Adipocyte (in vitro differentiated cells): ENCODE measurements around the gene SEC16A.

Experiments used
- DNase-seq: peaks from one replicate; pipeline ENCODE4 v3.0.0-alpha.2; 2015; ENCODE audit warnings: low read depth
- H3K27me3 ChIP-seq: replicated peaks from 2 replicates; pipeline ENCODE4 v1.7.0; 2013; ENCODE audit warnings: mild to moderate bottlenecking, low read length, moderate library complexity; ENCODE audit not compliant: control insufficient read depth, insufficient read depth
- H3K36me3 ChIP-seq: 2 replicates; pipeline ENCODE4 v1.7.0; 2013; ENCODE audit warnings: low read length, mild to moderate bottlenecking, moderate library complexity; ENCODE audit not compliant: control insufficient read depth, insufficient read depth, severe bottlenecking
- H3K4me1 ChIP-seq: 2 replicates; pipeline ENCODE4 v1.7.0; 2013; ENCODE audit warnings: mild to moderate bottlenecking, low read length, moderate library complexity; ENCODE audit not compliant: control insufficient read depth, insufficient read depth
- H3K4me3 ChIP-seq: 2 replicates; pipeline ENCODE4 v1.7.0; 2013; ENCODE audit warnings: mild to moderate bottlenecking, low read length, moderate library complexity
- H3K9ac ChIP-seq: 2 replicates; pipeline ENCODE4 v1.7.0; 2013; ENCODE audit warnings: mild to moderate bottlenecking, low read length, moderate library complexity
- H3K9me3 ChIP-seq: 2 replicates; pipeline ENCODE4 v1.7.0; 2013; ENCODE audit warnings: mild to moderate bottlenecking, low read length, moderate library complexity; ENCODE audit not compliant: control insufficient read depth

SEC16A gene

DNA sequence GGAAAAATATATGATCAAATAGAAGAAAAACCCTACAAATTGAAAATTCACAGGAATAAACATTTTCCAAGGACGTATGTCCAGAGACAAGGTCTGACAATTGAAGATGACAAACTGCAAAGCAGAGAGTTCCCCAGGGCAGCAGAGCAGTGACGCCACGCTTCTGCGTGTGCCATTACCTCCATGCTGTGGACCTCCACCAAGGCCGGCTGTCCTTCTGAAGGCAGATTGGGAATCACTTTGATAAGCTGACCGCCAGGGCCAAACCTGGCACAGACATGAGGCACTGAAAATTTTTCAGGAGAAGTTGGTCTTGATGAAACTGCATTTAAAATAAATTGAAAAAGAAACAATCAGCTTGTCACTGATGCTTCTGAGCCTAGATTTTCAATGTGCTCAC, 18.6 kb downstream of the SEC16A start:
- no peaks in the 10 kb centered on the region for H3K9me3 ChIP-seq
- H3K4me3 ChIP-seq = no peak overlapping the region
- no peaks in the 10 kb centered on the region for H3K27me3 ChIP-seq
- H3K36me3 ChIP-seq = peaks cover 96% of the 10 kb centered on the region
- no peak overlapping the region for H3K9ac ChIP-seq
- DNase-seq = no peak
- no peaks in the 10 kb centered on the region for H3K4me1 ChIP-seq

DNA sequence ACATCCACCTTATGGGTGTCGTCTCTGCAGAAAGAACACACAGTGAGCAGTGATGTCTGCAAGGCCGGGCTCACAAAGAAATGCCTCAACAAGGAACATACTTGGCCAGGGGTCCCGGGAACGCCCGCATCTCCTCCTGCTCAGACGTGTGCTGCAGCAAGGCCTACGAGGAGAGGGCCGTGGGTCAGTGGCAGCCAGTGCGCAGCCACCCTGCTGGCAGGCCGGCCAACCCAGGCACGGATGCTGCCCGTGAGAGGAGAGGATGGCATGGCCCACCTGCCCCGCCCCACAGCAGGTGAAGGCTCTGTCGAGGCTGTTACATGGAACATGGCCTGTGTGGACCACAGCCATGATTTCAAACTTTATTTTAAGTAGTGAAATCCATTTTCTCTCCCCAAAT, 19.3 kb downstream of the SEC16A start:
- Histone ChIP-seq H3K27me3 (no peaks in the 10 kb centered on the region), H3K4me1 (no peaks in the 10 kb centered on the region), H3K9ac (no peak overlapping the region), H3K36me3 (peaks cover 96% of the 10 kb centered on the region), H3K4me3 (no peak overlapping the region), H3K9me3 (no peaks in the 10 kb centered on the region)
- DNase-seq = no peak

DNA sequence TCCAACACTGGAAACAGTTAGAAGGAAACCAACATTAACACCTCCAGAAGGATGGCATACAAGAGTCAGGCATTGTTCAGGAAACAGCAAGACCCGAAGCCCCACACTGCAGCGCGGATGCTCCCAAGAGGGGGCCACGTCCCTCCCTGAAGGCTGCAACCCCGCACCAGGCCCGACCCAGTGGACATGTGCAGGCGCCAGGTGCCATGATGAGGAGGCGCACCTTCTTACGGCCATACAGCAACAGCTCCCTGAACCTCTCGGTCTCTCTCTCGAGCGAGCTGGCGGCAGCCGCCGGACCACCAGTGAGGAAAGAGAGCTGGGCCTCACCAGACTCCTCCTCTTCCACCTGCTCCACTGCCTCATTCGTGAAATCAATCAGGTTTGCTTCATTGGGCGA, 20.2 kb downstream of the SEC16A start:
- peaks cover 96% of the 10 kb centered on the region for H3K36me3 ChIP-seq
- H3K27me3 ChIP-seq = no peaks in the 10 kb centered on the region
- H3K4me3 ChIP-seq = no peak overlapping the region
- H3K9me3 ChIP-seq = no peaks in the 10 kb centered on the region
- H3K9ac ChIP-seq = no peak overlapping the region
- H3K4me1 ChIP-seq = no peaks in the 10 kb centered on the region
- no peak for DNase-seq

DNA sequence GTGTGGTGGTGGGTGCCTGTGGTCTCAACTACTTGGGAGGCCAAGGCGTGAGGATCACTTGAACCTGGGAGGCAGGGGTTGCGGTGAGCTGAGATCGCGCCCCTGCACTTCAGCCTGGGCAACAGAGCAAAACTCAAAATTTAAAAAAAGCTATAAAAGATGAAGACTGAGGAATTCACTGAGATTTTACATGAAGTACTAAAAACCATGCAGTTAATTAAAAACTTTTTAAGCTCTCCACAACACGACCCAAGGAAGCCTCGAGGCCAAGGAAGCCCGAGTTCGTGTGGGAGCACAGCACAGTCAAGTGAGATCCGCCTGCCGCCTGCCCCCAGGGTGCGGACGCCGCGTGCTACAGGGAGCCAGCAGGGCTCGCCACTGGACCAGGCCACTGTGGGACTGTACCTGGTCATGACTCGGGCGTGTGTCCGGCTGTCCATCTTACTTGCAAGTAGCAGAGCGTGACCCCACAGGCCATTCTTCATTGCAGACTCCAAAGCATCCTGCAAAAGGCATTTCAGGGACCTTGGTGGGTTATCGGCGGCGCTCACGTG, 22.0 kb downstream of the SEC16A start:
- Histone ChIP-seq H3K4me1 (no peaks in the 10 kb centered on the region), H3K36me3 (peaks cover 96% of the 10 kb centered on the region), H3K9ac (no peak overlapping the region), H3K4me3 (no peak overlapping the region), H3K9me3 (no peaks in the 10 kb centered on the region), H3K27me3 (no peaks in the 10 kb centered on the region)
- DNase-seq = no peak

DNA sequence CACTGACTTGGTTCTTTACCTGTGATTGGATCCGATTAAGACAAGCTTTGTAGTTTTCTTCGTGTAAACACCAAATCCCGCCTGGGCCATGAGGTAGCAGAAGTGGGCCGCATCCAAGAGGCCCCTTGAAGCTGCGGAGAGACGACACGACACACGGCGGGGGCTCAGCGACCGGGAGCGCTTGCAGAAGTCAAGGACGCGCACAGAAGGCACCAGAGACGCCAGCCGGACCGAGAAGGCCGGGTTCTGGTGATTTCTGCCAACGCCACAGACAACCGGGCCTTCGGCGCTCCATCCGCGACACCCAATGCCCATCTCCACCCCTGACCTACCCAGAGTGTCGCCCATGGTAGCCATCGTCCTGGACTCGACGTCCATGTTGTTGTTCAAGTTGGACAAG, 23.4 kb downstream of the SEC16A start:
- peaks cover 96% of the 10 kb centered on the region for H3K36me3 ChIP-seq
- H3K4me3 ChIP-seq = no peak overlapping the region
- no peaks in the 10 kb centered on the region for H3K4me1 ChIP-seq

DNA sequence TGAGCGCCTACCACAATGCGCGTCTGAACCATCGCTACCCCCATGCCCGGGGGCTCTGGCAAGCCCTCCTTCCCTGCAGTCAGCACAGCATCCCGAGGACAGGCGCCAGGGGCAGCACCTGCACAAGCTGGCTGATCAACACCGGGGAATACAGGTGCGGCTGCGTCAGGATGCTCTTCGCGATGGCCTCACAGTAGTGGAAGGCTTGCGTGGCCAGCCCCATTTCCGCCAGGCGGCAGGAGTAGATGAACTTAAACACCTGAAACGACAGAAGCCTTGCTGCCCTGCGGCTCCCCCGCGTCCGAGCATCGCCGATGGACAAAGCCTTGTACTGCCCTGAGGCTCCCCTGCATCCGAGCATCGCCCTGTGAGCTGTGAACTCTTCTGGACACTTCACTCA, 25.5 kb downstream of the SEC16A start:
- H3K9ac ChIP-seq = no peak overlapping the region
- DNase-seq = no peak
- H3K9me3 ChIP-seq = no peaks in the 10 kb centered on the region
- no peaks in the 10 kb centered on the region for H3K4me1 ChIP-seq
- H3K27me3 ChIP-seq = no peaks in the 10 kb centered on the region
- H3K36me3 ChIP-seq = peaks cover 90% of the 10 kb centered on the region
- no peak overlapping the region for H3K4me3 ChIP-seq

More for the DNA sequence above, 23.4 kb downstream of the SEC16A start:
- Histone ChIP-seq H3K27me3 (no peaks in the 10 kb centered on the region), H3K9ac (no peak overlapping the region), H3K9me3 (no peaks in the 10 kb centered on the region)
- no peak for DNase-seq

DNA sequence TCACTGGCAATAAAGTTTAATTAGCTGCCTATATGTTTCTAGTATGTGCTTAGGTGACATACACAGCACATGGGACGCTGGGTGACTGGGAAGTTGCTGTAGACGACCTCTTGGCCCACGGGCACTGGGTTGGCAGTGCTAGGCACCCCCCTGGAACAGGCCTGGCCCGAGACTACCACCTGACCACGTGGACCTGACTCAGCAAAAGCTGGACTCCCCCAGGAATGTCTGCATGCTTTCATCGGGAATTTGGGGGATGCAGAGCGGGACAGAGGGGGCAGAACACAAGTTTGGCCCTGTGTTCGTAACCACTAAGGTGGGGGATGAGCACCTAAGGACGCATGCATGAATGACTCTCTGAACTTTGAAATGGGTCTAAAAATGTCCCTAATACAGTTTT, 26.6 kb downstream of the SEC16A start:
- Histone ChIP-seq H3K27me3 (no peaks in the 10 kb centered on the region), H3K9me3 (no peaks in the 10 kb centered on the region), H3K4me3 (no peak overlapping the region), H3K36me3 (peaks cover 89% of the 10 kb centered on the region), H3K4me1 (no peaks in the 10 kb centered on the region), H3K9ac (no peak overlapping the region)
- no peak for DNase-seq

DNA sequence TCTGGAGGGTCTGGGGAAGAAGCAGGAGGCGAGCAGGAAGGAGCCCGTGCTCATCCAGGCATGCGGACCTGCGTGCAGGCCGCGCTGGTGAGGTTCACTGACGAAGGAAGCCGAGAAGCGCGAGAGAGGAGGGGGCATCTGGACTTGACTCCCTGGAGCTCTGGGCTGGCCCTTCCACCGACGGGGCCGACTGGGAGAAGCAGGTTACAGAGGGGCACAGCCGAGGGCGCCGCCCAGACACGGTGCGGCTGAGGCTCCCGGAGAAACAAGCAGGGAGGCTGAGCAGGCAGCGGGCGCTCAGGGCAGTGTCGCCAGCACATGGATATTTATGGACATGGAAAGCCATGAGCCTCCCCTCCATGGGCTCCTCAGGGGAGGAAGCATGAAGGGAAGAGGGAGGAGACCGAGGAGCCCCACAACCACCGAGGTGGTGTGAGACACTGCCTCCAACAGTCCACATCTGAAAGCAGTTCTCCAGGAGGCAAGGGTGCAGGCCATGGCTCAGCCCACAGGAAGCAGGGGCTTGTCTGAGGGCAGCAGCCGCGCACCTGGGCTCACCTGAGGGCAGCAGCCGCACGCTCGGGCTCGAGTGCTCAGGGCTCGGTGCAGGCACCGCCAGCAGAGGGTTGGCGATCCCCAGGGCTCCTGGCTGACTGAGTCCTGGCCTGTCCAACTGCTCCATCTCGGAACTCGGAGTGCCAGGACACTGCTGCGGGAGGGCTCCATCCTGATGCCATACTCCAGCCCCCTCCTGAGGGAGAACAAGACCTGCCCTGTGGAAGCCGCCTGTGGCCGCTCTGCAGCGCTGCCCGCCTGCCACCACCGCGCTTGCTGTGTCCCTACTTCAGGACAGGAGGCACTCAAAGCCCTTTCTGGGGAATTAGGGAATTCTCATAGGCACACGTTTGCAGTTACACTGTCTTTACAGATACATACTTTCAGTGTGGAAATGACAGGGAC, 27.5 kb downstream of the SEC16A start:
- Histone ChIP-seq H3K27me3 (no peaks in the 10 kb centered on the region), H3K9me3 (no peaks in the 10 kb centered on the region), H3K9ac (no peak overlapping the region), H3K4me3 (no peak overlapping the region), H3K36me3 (peaks cover 90% of the 10 kb centered on the region), H3K4me1 (no peaks in the 10 kb centered on the region)
- no peak for DNase-seq

DNA sequence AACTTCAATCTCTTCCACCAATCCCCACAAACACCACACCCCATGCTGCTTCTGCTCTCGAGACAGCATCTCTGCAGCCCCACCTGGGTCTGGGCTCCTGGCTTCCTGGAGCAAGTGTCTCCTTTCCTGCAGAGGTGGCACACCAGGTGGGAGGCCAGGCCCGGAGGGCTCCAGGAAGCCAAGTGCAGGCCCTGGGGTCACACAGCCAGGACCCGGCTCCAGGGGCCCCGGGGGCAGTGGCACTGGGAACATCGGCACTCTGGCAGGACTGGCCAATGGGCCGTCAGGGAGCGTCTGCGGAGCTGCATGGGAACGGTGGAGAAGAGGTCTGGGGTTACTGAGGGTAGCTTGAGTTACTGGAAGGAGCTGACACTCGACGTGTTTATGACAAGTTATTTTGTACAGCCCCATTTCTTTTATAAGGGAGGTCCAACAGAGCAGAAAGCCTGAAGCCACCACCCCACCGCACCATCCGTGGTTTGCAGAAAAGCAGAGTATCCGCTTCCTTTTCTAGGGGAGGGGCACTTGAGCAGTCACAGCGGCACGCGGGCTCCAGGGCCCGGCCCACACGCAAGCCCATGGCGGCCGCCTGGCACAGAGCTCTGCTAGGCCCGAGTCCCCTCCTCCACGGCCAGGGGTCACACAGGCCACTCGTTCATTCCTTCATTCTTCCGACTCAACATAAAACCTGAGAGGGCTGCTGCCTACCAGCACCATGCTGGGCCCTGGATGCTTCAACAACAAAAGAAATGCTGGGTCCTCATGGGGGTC, 28.6 kb downstream of the SEC16A start:
- DNase-seq = no peak
- Histone ChIP-seq H3K9ac (no peak overlapping the region), H3K36me3 (peaks cover 91% of the 10 kb centered on the region), H3K4me3 (no peak overlapping the region), H3K9me3 (no peaks in the 10 kb centered on the region), H3K4me1 (no peaks in the 10 kb centered on the region), H3K27me3 (no peaks in the 10 kb centered on the region)

DNA sequence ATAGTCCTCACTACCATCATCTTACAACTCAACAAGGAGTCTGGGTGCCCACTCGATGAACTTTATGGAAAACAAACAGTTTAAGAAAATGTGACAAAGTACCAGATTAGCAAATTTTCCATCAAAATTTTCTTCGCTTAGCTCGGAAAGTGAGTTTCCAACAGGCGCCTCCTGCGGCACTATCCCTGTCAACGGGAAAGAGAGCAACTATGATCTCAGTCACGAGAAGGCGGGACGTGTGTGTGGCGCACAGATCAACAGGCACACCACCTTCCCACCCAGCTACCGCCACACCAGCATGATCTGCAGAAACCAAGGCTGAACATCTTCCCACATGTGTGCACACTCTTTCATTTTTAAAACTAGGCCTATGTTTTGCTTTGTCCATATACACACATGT, 29.5 kb downstream of the SEC16A start:
- DNase-seq = no peak
- Histone ChIP-seq H3K9me3 (no peaks in the 10 kb centered on the region), H3K4me1 (no peaks in the 10 kb centered on the region), H3K4me3 (no peak overlapping the region), H3K36me3 (peaks cover 91% of the 10 kb centered on the region), H3K27me3 (no peaks in the 10 kb centered on the region), H3K9ac (no peak overlapping the region)

DNA sequence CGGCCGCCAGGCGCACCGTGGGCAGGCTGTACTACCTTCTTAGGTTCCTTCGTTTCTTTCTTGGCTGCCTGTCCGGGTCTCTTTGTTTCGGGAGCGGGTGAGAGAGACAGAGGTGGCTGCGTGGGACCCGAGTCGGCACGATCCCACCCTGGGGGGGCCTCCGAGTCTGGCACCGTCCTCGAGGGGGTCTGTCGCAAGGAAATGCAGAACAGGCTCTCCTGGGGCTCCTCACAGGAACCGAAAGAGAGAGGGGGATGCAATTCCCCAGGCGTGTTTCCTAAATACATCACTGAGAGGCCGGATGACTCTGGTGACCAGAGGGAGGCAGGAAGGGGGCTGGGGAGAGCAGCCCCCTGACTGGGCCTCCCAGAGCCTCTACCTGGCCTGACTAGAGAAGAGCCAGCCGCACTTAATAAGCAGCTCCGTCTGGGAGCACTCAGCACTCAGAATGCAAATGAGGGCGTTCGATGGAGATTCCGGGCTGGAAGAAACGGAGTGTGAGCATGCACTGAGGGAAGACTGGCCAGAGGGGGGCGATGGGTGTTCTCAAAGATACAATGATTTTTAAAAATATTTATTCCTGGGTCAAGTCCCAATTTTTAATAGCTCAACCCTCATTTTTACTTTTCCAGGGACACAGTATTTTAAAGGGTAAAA, 31.5 kb downstream of the SEC16A start:
- Histone ChIP-seq H3K4me1 (no peaks in the 10 kb centered on the region), H3K9ac (no peak overlapping the region), H3K36me3 (peaks cover 91% of the 10 kb centered on the region), H3K27me3 (no peaks in the 10 kb centered on the region), H3K4me3 (no peak overlapping the region), H3K9me3 (no peaks in the 10 kb centered on the region)
- no peak for DNase-seq
